Measurements from ENCODE around the gene SLX4IP.

The SLX4IP gene

GRCh38 chr20:10428008-10428407, 7.1 kb upstream of the SLX4IP start:
- no peaks in the 10 kb centered on the region for H3K36me3 ChIP-seq (ENCODE audit: control insufficient read depth, insufficient read depth, low read length)
- H3K4me3 ChIP-seq (ENCODE audit: low read depth, low read length): no peak overlapping the region
- no peaks in the 10 kb centered on the region for H3K27me3 ChIP-seq (ENCODE audit: control insufficient read depth, insufficient read depth, low read length)
- H3K9ac ChIP-seq: no peak overlapping the region
- no peak overlapping the region for H3K4me2 ChIP-seq (ENCODE audit: low read length)
- H2AFZ ChIP-seq: no peak overlapping the region
- H3K27ac ChIP-seq: no peak overlapping the region
- H3K79me2 ChIP-seq: peaks cover 18% of the 10 kb centered on the region
- peaks cover 5% of the 10 kb centered on the region for H3K4me1 ChIP-seq
- no peaks in the 10 kb centered on the region for H3K9me3 ChIP-seq (ENCODE audit: control insufficient read depth, low read length)
- TF ChIP-seq CTCF (IDR thresholded peaks at IDR 0.05): no peak

GRCh38 chr20:10429443-10429981, 5.6 kb upstream of the SLX4IP start:
- H3K4me3 ChIP-seq (ENCODE audit: low read depth, low read length): no peak overlapping the region
- no peak for TF ChIP-seq CTCF (IDR thresholded peaks at IDR 0.05)

GRCh38 chr20:10430000-10430466, 5.1 kb upstream of the SLX4IP start:
- H3K4me3 ChIP-seq (ENCODE audit: low read depth, low read length): no peak overlapping the region
- H3K27me3 ChIP-seq (ENCODE audit: control insufficient read depth, insufficient read depth, low read length): no peaks in the 10 kb centered on the region
- H3K4me2 ChIP-seq (ENCODE audit: low read length): no peak overlapping the region
- no peak overlapping the region for H3K9ac ChIP-seq
- TF ChIP-seq CTCF (IDR thresholded peaks at IDR 0.05): no peak
- no peak overlapping the region for H3K27ac ChIP-seq
- H3K79me2 ChIP-seq: peaks cover 15% of the 10 kb centered on the region
- peaks cover 5% of the 10 kb centered on the region for H3K4me1 ChIP-seq
- H3K9me3 ChIP-seq (ENCODE audit: control insufficient read depth, low read length): no peaks in the 10 kb centered on the region
- H2AFZ ChIP-seq: no peak overlapping the region
- H3K36me3 ChIP-seq (ENCODE audit: control insufficient read depth, insufficient read depth, low read length): no peaks in the 10 kb centered on the region

More at GRCh38 chr20:10429443-10429981, 5.6 kb upstream of the SLX4IP start:
- H3K27me3 ChIP-seq (ENCODE audit: control insufficient read depth, insufficient read depth, low read length): no peaks in the 10 kb centered on the region
- H3K79me2 ChIP-seq: peaks cover 15% of the 10 kb centered on the region
- no peak overlapping the region for H3K4me2 ChIP-seq (ENCODE audit: low read length)
- no peaks in the 10 kb centered on the region for H3K36me3 ChIP-seq (ENCODE audit: control insufficient read depth, insufficient read depth, low read length)
- H3K9ac ChIP-seq: no peak overlapping the region
- H3K27ac ChIP-seq: no peak overlapping the region
- no peaks in the 10 kb centered on the region for H3K9me3 ChIP-seq (ENCODE audit: control insufficient read depth, low read length)
- peaks cover 5% of the 10 kb centered on the region for H3K4me1 ChIP-seq
- H2AFZ ChIP-seq: no peak overlapping the region

GRCh38 chr20:10430704-10431103, 4.4 kb upstream of the SLX4IP start:
- Histone ChIP-seq H3K4me2 (ENCODE audit: low read length) (no peak overlapping the region), H3K4me1 (peaks cover 5% of the 10 kb centered on the region), H3K9me3 (ENCODE audit: control insufficient read depth, low read length) (no peaks in the 10 kb centered on the region), H3K9ac (no peak overlapping the region), H3K79me2 (peaks cover 15% of the 10 kb centered on the region), H3K27ac (no peak overlapping the region), H3K27me3 (ENCODE audit: control insufficient read depth, insufficient read depth, low read length) (no peaks in the 10 kb centered on the region), H3K4me3 (ENCODE audit: low read depth, low read length) (no peak overlapping the region), H3K36me3 (ENCODE audit: control insufficient read depth, insufficient read depth, low read length) (no peaks in the 10 kb centered on the region), H2AFZ (no peak overlapping the region)
- TF ChIP-seq CTCF (IDR thresholded peaks at IDR 0.05): no peak

GRCh38 chr20:10432079-10432478, 3.0 kb upstream of the SLX4IP start:
- Histone ChIP-seq H3K4me2 (ENCODE audit: low read length) (no peak overlapping the region), H3K36me3 (ENCODE audit: control insufficient read depth, insufficient read depth, low read length) (no peaks in the 10 kb centered on the region), H3K27ac (no peak overlapping the region), H3K79me2 (peaks cover 15% of the 10 kb centered on the region), H3K27me3 (ENCODE audit: control insufficient read depth, insufficient read depth, low read length) (no peaks in the 10 kb centered on the region), H3K4me3 (ENCODE audit: low read depth, low read length) (no peak overlapping the region), H2AFZ (no peak overlapping the region), H3K4me1 (peaks cover 5% of the 10 kb centered on the region), H3K9me3 (ENCODE audit: control insufficient read depth, low read length) (no peaks in the 10 kb centered on the region), H3K9ac (no peak overlapping the region)
- TF ChIP-seq CTCF (IDR thresholded peaks at IDR 0.05): no peak
